Breast epithelium (tissue), 4 donors: ENCODE measurements around the gene ADAD2. TPM values are rescaled to one million over a fixed set of nuclear protein-coding genes. Genes with fewer than 3 reads are reported as not detected.
"Not testable (repeated sequence)": the region's sequence is repeated elsewhere in the genome, so short reads cannot be mapped to it uniquely, and the experiment has no call there.

ENCODE experiments used
- DNase-seq, 2 donors: peaks; one replicate each; pipeline ENCODE4 v3.0.0-alpha.2; 2019; ENCODE audit warnings: low spot score in 2 of 2
- H3K27ac ChIP-seq, 2 donors: fragments of 200-600 bp; sonication (generic) in 1 of 2; one replicate each; pipeline ENCODE4 v1.5.1; 2016 to 2019; ENCODE audit warnings: mild to moderate bottlenecking in 1 of 2
- H3K27me3 ChIP-seq, 2 donors: fragments of 200-600 bp; sonication (generic) in 1 of 2; one replicate each; pipeline versions ENCODE4 v1.5.1 to v1.6.0; 2017 to 2019; ENCODE audit warnings: control low read depth in 1 of 2, mild to moderate bottlenecking in 1 of 2
- H3K36me3 ChIP-seq: fragments of 200-600 bp; one replicate; pipeline ENCODE4 v1.5.1; 2019
- H3K4me1 ChIP-seq, 2 donors: fragments of 200-600 bp; sonication (generic); one replicate each; pipeline ENCODE4 v1.5.1; 2016 to 2019; ENCODE audit warnings: control low read depth in 1 of 2
- H3K4me3 ChIP-seq, 3 donors: fragments of 200-600 bp; sonication (generic); 1 replicate in 2 of 3; 2 replicates in 1 of 3; pipeline ENCODE4 v1.5.1; 2016 to 2019; ENCODE audit warnings: mild to moderate bottlenecking in 3 of 3, moderate library complexity in 2 of 3
- H3K9me3 ChIP-seq, 2 donors: fragments of 200-600 bp; sonication (generic) in 1 of 2; one replicate each; pipeline ENCODE4 v1.5.1; 2016 to 2019; ENCODE audit warnings: control low read depth in 1 of 2
- CTCF ChIP-seq, 3 donors: fragments of 450-650 bp; IDR thresholded peaks; one replicate each; pipeline ENCODE4 v1.5.1; 2016 to 2017; ENCODE audit warnings: antibody characterized with exemption in 3 of 3, mild to moderate bottlenecking in 3 of 3, moderate library complexity in 3 of 3
- POLR2A ChIP-seq: fragments of 450-650 bp; IDR thresholded peaks from one replicate; pipeline ENCODE4 v1.6.1; 2016; ENCODE audit warnings: antibody characterized with exemption, mild to moderate bottlenecking, moderate library complexity
- POLR2AphosphoS5 ChIP-seq, 3 donors: sonication (generic); formaldehyde crosslinking; IDR thresholded peaks; one replicate each; pipeline ENCODE4 v1.6.1; 2017; ENCODE audit warnings: antibody characterized with exemption in 3 of 3
- intact Hi-C: fragments of 100-400 bp; cut with DNase I; formaldehyde crosslinking; loops from one replicate; pipeline ENCODE4 v1.15.1; 2023; ENCODE audit warnings: low total_unique reads
- total RNA-seq, 3 donors: library from RNA; depleted of rRNA; stranded (reverse); fragments of >200 nt; gene quantifications; one replicate each; pipeline ENCODE4 v1.1.0, GENCODE V29; 2016

ADAD2 gene
- total RNA-seq, 3 donors from 2014 or later = 0.15 to 0.96 TPM; not detected in 1

DNA sequence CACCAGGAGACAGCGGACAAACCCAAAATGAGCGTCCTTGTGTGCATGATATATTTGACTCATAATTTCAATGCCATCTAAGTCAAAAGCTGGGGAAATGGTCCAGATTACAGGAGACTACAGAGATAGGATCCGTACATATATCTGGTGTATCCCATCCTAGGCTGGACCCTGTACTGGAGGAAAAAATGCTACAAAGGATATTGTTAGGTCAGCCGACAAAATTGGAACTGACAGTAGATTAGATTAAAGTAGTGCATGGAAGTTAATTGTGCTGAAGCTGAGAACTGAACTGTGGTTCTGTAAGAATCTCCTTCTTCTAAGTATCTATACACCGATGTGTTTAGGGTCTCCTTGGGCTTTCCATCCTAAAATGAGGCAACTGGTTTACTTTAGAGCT, 24.6 kb downstream of the ADAD2 start:
- Histone ChIP-seq H3K27me3 (no peaks in the 10 kb centered on the region), H3K36me3 (no peaks in the 10 kb centered on the region), H3K4me1 (no peaks in the 10 kb centered on the region), H3K4me3 (no peak overlapping the region), H3K27ac (no peak overlapping the region), H3K9me3 (no peaks in the 10 kb centered on the region)
- no peak for DNase-seq
- TF ChIP-seq POLR2AphosphoS5 (IDR thresholded peaks at IDR 0.05) (no peak), CTCF (IDR thresholded peaks at IDR 0.05) (no peak), POLR2A (no peak)
- intact Hi-C loops = loop anchor here (2.0 kb wide), 1 partner anchor 57 kb away; no protein-coding TSS in a partner anchor

DNA sequence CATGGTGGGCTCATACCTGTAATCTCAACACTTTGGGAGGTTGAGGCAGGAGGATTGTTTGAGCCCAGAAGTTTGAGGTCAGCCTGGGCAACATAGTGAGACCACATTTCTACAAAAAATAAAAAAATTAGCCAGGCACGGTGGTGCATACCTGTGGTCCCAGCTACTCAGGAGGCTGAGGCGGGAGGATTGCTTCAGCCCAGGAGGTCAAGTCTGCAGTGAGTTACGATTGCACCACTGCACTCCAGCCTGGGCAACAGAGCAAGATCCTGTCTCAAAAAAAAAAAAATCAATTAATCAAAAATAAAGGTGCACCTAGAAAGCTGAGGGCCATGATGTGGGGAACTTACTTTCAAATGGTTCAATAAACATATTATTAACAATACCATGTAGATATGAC, 25.2 kb downstream of the ADAD2 start:
- H3K27ac ChIP-seq, H3K4me1 ChIP-seq, H3K4me3 ChIP-seq, H3K36me3 ChIP-seq, DNase-seq, H3K9me3 ChIP-seq, intact Hi-C loops, H3K27me3 ChIP-seq: not testable (repeated sequence)

GRCh38 chr16:84218176-84218823, 27.3 kb downstream of the ADAD2 start:
- DNase-seq = no peak
- no peak overlapping the region for H3K4me3 ChIP-seq

DNA sequence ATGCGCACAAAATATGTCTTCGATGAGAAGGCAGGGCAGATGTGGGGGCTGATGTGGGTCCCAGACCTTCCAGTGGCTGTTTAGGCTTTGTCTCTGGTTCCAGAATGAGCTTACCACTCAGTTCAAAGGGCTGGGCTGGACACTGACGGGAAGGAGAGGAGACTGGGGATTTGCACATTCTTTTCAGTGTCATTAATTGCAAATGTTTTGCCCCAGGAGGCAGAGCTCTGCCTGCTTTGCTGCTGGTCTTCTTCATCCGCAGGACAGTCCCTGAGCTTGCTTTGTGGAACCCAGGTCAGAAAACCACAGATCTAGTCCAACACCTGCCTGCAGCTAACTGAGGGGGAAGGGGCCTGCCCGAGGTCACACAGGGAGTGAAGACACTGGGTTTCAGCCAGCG, 28.0 kb downstream of the ADAD2 start:
- H3K4me1 ChIP-seq = no peaks in the 10 kb centered on the region
- H3K27me3 ChIP-seq = no peaks in the 10 kb centered on the region
- intact Hi-C loops = no loop called here
- DNase-seq = no peak
- no peaks in the 10 kb centered on the region for H3K36me3 ChIP-seq
- TF ChIP-seq CTCF (IDR thresholded peaks at IDR 0.05) = no peak
- no peak for TF ChIP-seq POLR2A
- no peak for TF ChIP-seq POLR2AphosphoS5 (IDR thresholded peaks at IDR 0.05)
- H3K9me3 ChIP-seq = no peaks in the 10 kb centered on the region
- no peak overlapping the region for H3K27ac ChIP-seq
- no peak overlapping the region for H3K4me3 ChIP-seq

More at GRCh38 chr16:84218176-84218823, 27.3 kb downstream of the ADAD2 start:
- H3K36me3 ChIP-seq = no peaks in the 10 kb centered on the region
- no peaks in the 10 kb centered on the region for H3K9me3 ChIP-seq
- no peak overlapping the region for H3K27ac ChIP-seq
- TF ChIP-seq POLR2AphosphoS5 (IDR thresholded peaks at IDR 0.05) = no peak
- intact Hi-C loops = no loop called here
- H3K4me1 ChIP-seq = no peaks in the 10 kb centered on the region
- H3K27me3 ChIP-seq = no peaks in the 10 kb centered on the region

- TF ChIP-seq POLR2AphosphoS5 (IDR thresholded peaks at IDR 0.05) (no peak), CTCF (IDR thresholded peaks at IDR 0.05) (no peak), POLR2A (no peak)
- no peak for DNase-seq
- no peak overlapping the region for H3K4me3 ChIP-seq
- H3K4me1 ChIP-seq = no peaks in the 10 kb centered on the region
- H3K9me3 ChIP-seq = no peaks in the 10 kb centered on the region
- H3K27me3 ChIP-seq = no peaks in the 10 kb centered on the region
- H3K36me3 ChIP-seq = no peaks in the 10 kb centered on the region
- H3K27ac ChIP-seq = no peak overlapping the region
- intact Hi-C loops = no loop called here
Measured at GRCh38 chr16:84220851-84221250, 29.9 kb downstream of the ADAD2 start.

- no peak overlapping the region for H3K27ac ChIP-seq
- no peaks in the 10 kb centered on the region for H3K4me1 ChIP-seq
- no peaks in the 10 kb centered on the region for H3K36me3 ChIP-seq
- no peak for TF ChIP-seq CTCF (IDR thresholded peaks at IDR 0.05)
- no peak for TF ChIP-seq POLR2AphosphoS5 (IDR thresholded peaks at IDR 0.05)
- TF ChIP-seq POLR2A = no peak
- H3K27me3 ChIP-seq = no peaks in the 10 kb centered on the region
- H3K4me3 ChIP-seq = no peak overlapping the region
- no peak for DNase-seq
- intact Hi-C loops = no loop called here
- H3K9me3 ChIP-seq = no peaks in the 10 kb centered on the region
Measured at GRCh38 chr16:84223456-84223855, 32.5 kb downstream of the ADAD2 start.
